Hepatocyte (in vitro differentiated cells): ENCODE results near the gene SH3RF3.

Experiments used
- EZH2 ChIP-seq: fragments of 200-600 bp; sonication (generic); IDR thresholded peaks from 2 replicates; pipeline ENCODE4 v1.6.1; 2016; ENCODE audit warnings: antibody characterized with exemption, mild to moderate bottlenecking, borderline replicate concordance
- EZH2phosphoT487 ChIP-seq: fragments of 200-600 bp; sonication (generic); IDR thresholded peaks from one replicate; pipeline ENCODE4 v1.6.1; 2018; ENCODE audit warnings: antibody characterized with exemption, mild to moderate bottlenecking, low read depth, moderate library complexity; ENCODE audit not compliant: unreplicated experiment, severe bottlenecking
- TF ChIP-seq, protein P1 (sequence below): fragments of 200-600 bp; sonication (generic); IDR thresholded peaks from 2 replicates; pipeline ENCODE4 v1.5.1; 2016; ENCODE audit warnings: antibody characterized with exemption, mild to moderate bottlenecking; ENCODE audit not compliant: poor library complexity

DNA sequence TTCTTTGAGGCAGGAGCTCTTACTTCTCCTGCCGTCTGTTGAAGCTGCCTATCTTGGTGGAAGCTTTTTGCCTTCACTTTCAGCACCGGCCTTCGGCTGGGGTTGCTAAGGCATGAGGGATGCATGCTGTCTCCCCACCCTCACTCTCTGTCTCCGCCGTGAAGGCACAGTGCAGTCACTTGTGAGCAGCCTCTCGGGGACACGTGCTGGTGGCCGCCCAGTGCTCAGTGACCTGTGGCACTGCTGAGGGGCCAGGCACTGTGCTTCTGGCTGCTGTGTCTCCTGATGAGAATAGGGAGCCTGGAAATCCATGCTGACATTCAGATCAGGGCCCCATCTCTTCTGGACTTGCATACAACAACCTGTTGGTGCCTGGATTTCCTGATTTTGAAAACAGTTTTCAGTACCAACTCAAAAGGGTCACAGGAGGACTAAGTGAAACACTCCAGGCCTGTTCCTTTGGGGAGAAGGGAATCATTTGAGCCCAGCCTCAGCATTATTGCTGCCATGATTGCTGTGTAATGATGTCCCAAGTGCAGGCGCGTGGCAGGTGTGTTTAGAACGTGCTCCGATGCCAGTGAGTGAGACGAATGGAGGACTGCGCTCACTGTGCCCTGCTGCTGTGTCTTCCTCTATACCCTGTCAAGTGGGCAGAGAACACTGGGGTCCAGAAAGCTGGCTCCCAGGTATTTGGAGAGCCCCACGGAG lies 266.6 kb downstream of the SH3RF3 start:
- TF ChIP-seq, protein P1, sequence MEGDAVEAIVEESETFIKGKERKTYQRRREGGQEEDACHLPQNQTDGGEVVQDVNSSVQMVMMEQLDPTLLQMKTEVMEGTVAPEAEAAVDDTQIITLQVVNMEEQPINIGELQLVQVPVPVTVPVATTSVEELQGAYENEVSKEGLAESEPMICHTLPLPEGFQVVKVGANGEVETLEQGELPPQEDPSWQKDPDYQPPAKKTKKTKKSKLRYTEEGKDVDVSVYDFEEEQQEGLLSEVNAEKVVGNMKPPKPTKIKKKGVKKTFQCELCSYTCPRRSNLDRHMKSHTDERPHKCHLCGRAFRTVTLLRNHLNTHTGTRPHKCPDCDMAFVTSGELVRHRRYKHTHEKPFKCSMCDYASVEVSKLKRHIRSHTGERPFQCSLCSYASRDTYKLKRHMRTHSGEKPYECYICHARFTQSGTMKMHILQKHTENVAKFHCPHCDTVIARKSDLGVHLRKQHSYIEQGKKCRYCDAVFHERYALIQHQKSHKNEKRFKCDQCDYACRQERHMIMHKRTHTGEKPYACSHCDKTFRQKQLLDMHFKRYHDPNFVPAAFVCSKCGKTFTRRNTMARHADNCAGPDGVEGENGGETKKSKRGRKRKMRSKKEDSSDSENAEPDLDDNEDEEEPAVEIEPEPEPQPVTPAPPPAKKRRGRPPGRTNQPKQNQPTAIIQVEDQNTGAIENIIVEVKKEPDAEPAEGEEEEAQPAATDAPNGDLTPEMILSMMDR = no peak
- TF ChIP-seq EZH2phosphoT487 = no peak
- no peak for TF ChIP-seq EZH2
